Keratinocyte (primary cell): ENCODE results near the gene PRDM10. TPM values are rescaled to one million over a fixed set of nuclear protein-coding genes. Genes with fewer than 3 reads are reported as not detected.

ENCODE experiments used
- DNase-seq: peaks from one replicate; pipeline ENCODE4 v3.0.0-alpha.2; 2011; ENCODE audit warnings: low read depth, missing footprints, low spot score
- FAIRE-seq: peaks from 2 replicates; lab custom pipeline; 2011; peaks lifted over from hg19 to GRCh38; lab: Jason Lieb, UNC
- H2AFZ ChIP-seq: 2 replicates; pipeline ENCODE4 v1.6.0; 2012; ENCODE audit warnings: low read length, control low read depth, inconsistent platforms; ENCODE audit not compliant: control insufficient read depth
- H3K27ac ChIP-seq: 2 replicates; pipeline ENCODE4 v1.5.1; 2011; ENCODE audit warnings: low read length; ENCODE audit not compliant: control insufficient read depth, insufficient read depth
- H3K27me3 ChIP-seq: 3 replicates; pipeline ENCODE4 v1.6.0; 2011; ENCODE audit warnings: low read length; ENCODE audit not compliant: control insufficient read depth, insufficient read depth; ENCODE audit errors: extremely low read depth
- H3K36me3 ChIP-seq, 2 experiments: 2 replicates in 1 of 2; 3 replicates in 1 of 2; pipeline ENCODE4 v1.5.1; 2011; ENCODE audit warnings: low read length in 2 of 2, mild to moderate bottlenecking in 1 of 2; ENCODE audit not compliant: control insufficient read depth in 2 of 2, insufficient read depth in 2 of 2; ENCODE audit errors: extremely low read depth in 1 of 2
- H3K4me1 ChIP-seq: 3 replicates; pipeline ENCODE4 v1.5.1; 2011; ENCODE audit warnings: low read length; ENCODE audit not compliant: control insufficient read depth, insufficient read depth; ENCODE audit errors: extremely low read depth
- H3K4me2 ChIP-seq: 3 replicates; pipeline ENCODE4 v1.6.0; 2011; ENCODE audit warnings: low read depth, low read length; ENCODE audit not compliant: control insufficient read depth, insufficient read depth; ENCODE audit errors: extremely low read depth
- H3K4me3 ChIP-seq, 3 experiments: fragments of 200-600 bp in 1 of 3; sonication (generic) in 1 of 3; 2 replicates in 2 of 3; 3 replicates in 1 of 3; pipeline ENCODE4 v1.5.1; 2011 to 2016; ENCODE audit warnings: low read length in 3 of 3, mild to moderate bottlenecking in 3 of 3, control low read depth in 2 of 3, inconsistent platforms in 1 of 3, low read depth in 1 of 3, mixed read lengths in 1 of 3, mixed run types in 1 of 3, moderate library complexity in 1 of 3; ENCODE audit not compliant: control insufficient read depth in 2 of 3, insufficient read depth in 2 of 3; ENCODE audit errors: extremely low read depth in 1 of 3
- H3K79me2 ChIP-seq: 2 replicates; pipeline ENCODE4 v1.6.0; 2012; ENCODE audit warnings: low read length; ENCODE audit not compliant: control insufficient read depth, insufficient read depth
- H3K9ac ChIP-seq: 3 replicates; pipeline ENCODE4 v1.6.0; 2011; ENCODE audit warnings: low read length; ENCODE audit not compliant: control insufficient read depth, insufficient read depth; ENCODE audit errors: extremely low read depth
- H3K9me1 ChIP-seq: 3 replicates; pipeline ENCODE4 v1.6.0; 2011; ENCODE audit warnings: low read length; ENCODE audit not compliant: control insufficient read depth, insufficient read depth; ENCODE audit errors: extremely low read depth
- H3K9me3 ChIP-seq: 2 replicates; pipeline ENCODE4 v1.5.1; 2012; ENCODE audit warnings: low read depth, low read length; ENCODE audit not compliant: control insufficient read depth
- H4K20me1 ChIP-seq: 3 replicates; pipeline ENCODE4 v1.6.0; 2011; ENCODE audit warnings: low read length; ENCODE audit not compliant: control insufficient read depth, insufficient read depth; ENCODE audit errors: extremely low read depth
- CTCF ChIP-seq, 3 experiments: IDR thresholded peaks in 1 of 3; conservative IDR thresholded peaks in 1 of 3; optimal IDR thresholded peaks in 1 of 3; 2 replicates in 2 of 3; 3 replicates in 1 of 3; pipeline versions ENCODE3 to v1.5.1; 2011; ENCODE audit warnings: low read length in 3 of 3, mild to moderate bottlenecking in 3 of 3, moderate library complexity in 2 of 3, control low read depth in 1 of 3, inconsistent platforms in 1 of 3; ENCODE audit not compliant: insufficient read depth in 2 of 3; ENCODE audit errors: extremely low read depth in 1 of 3
- EZH2 ChIP-seq: IDR thresholded peaks from one replicate; pipeline ENCODE4 v1.6.1; 2012; ENCODE audit warnings: inconsistent platforms, mild to moderate bottlenecking, low read length, moderate library complexity
- dilution Hi-C: fragments of 300-500 bp; cut with MboI; formaldehyde crosslinking; loops from one replicate; pipeline ENCODE4 v1.7.0; 2020; ENCODE audit warnings: low sequenced_read_pairs; ENCODE audit not compliant: extremely low pct_ligation_motif_present
- polyA plus RNA-seq, 5 experiments: library from polyadenylated mRNA; depleted of rRNA in 3 of 5; stranded (reverse) in 3 of 5; stranded (forward) in 1 of 5; unstranded in 1 of 5; fragments of >200 nt; gene quantifications; 1 replicate in 1 of 5; 2 replicates in 3 of 5; 3 replicates in 1 of 5; pipeline versions ENCODE4 v1.2.1 to v1.2.3, GENCODE V29; 2011 to 2012; ENCODE audit warnings: missing spikeins in 2 of 5, low read depth in 1 of 5, low replicate concordance in 1 of 5

The PRDM10 gene
- polyA plus RNA-seq, 1 donor (not counting 4 experiments of a cell fraction or from before 2014, with no cell fraction given) = 4.7 TPM

- Histone ChIP-seq H2AFZ (no peak overlapping the region), H3K27ac (no peak overlapping the region), H4K20me1 (peaks cover 3% of the 10 kb centered on the region), H3K27me3 (no peaks in the 10 kb centered on the region), H3K9me3 (no peaks in the 10 kb centered on the region), H3K36me3 (peaks cover 15 to 17% of the 10 kb centered on the region in 2 experiments), H3K4me1 (no peaks in the 10 kb centered on the region), H3K9me1 (no peaks in the 10 kb centered on the region), H3K9ac (no peak overlapping the region), H3K4me2 (no peak overlapping the region), H3K79me2 (no peaks in the 10 kb centered on the region), H3K4me3 (no peak overlapping the region)
- no peak for DNase-seq
- dilution Hi-C loops = loop anchor here (25.0 kb wide), 1 partner anchor 192 kb away; no protein-coding TSS in a partner anchor
- no peak for TF ChIP-seq CTCF (optimal IDR thresholded peaks at IDR 0.05 in 1 of 3, IDR thresholded peaks at IDR 0.05 in 1 of 3, conservative IDR thresholded peaks at IDR 0.05 in 1 of 3; ENCODE audit: extremely low read depth in 1 of 3, insufficient read depth in 2 of 3, low read length in 3 of 3)
- TF ChIP-seq EZH2 = no peak
- no peak for FAIRE-seq
These were observed 57.3 kb downstream of the PRDM10 start for GRCh38 chr11:129945373-129945772.

GRCh38 chr11:129944696-129945095 is 57.9 kb downstream of the PRDM10 start:
- no peak for FAIRE-seq
- Histone ChIP-seq H3K4me3 (no peak overlapping the region), H3K27me3 (no peaks in the 10 kb centered on the region), H3K9me1 (no peaks in the 10 kb centered on the region), H2AFZ (no peak overlapping the region), H4K20me1 (peaks cover 3% of the 10 kb centered on the region), H3K4me2 (no peak overlapping the region), H3K36me3 (peaks cover 15 to 17% of the 10 kb centered on the region in 2 experiments), H3K79me2 (no peaks in the 10 kb centered on the region), H3K27ac (no peak overlapping the region), H3K9me3 (no peaks in the 10 kb centered on the region), H3K9ac (no peak overlapping the region), H3K4me1 (no peaks in the 10 kb centered on the region)
- TF ChIP-seq CTCF (optimal IDR thresholded peaks at IDR 0.05 in 1 of 3, IDR thresholded peaks at IDR 0.05 in 1 of 3, conservative IDR thresholded peaks at IDR 0.05 in 1 of 3; ENCODE audit: extremely low read depth in 1 of 3, insufficient read depth in 2 of 3, low read length in 3 of 3) = no peak
- TF ChIP-seq EZH2 = no peak
- no peak for DNase-seq
- dilution Hi-C loops = loop anchor here (25.0 kb wide), 1 partner anchor 193 kb away; no protein-coding TSS in a partner anchor
